Measurements from ENCODE around the gene FBXL4.

- TF ChIP-seq CTCF (IDR thresholded peaks at IDR 0.05) (no peak), POLR2A (IDR thresholded peaks at IDR 0.05) (no peak)
Measured at GRCh38 chr6:98887650-98888049, 60.1 kb downstream of the FBXL4 start.
